Heart left ventricle (tissue), 13 donors: Measurements from ENCODE around the gene XPR1.

Experiments
- POLR2A ChIP-seq, 2 donors: fragments of 450-650 bp; IDR thresholded peaks; one replicate each; pipeline ENCODE4 v1.6.1; 2017; ENCODE audit warnings: antibody characterized with exemption in 2 of 2, mild to moderate bottlenecking in 2 of 2, moderate library complexity in 2 of 2
- TF ChIP-seq, protein P1 (sequence below), 12 donors: fragments of 200-600 bp; sonication (generic) in 4 of 12; IDR thresholded peaks; one replicate each; pipeline versions ENCODE4 v1.5.0 to v1.8.0; 2018 to 2022; ENCODE audit warnings: antibody characterized with exemption in 12 of 12, mild to moderate bottlenecking in 5 of 12
- donor health status: ischemic (EF 13 %, LVEDD 7.1; RV severe dilation, severe dysfunction).
- donor health status: DM: no; HTN: yes; CAD: no.
- donor health status: DM: no; HTN: no; CAD: no.
- donor health status: ischemic (EF 25% LVEDD 6.9; RV normal size, moderate dysfunction).
- donor health status: ischemic (EF 25% LVEDD 5.7; RV mildly dilated, moderate dysfunction).
- donor health status: ischemic (EF 35%, LVEDD 5.7; RV mildly dilated, moderate dysfunction).
- donor health status: nonischemic (EF 11% LVEDD 7.7; RV severe dilation, severe dysfunction).
- donor health status: DM: yes; HTN: yes; CAD: no.
- donor health status: PGD.
- donor health status: ischemic (EF 29% LVEDD 5.4; RV normal size, mild dysfunction).
- donor health status: nonischemic (EF 23%, LVEDD 6.1; RV moderate dilation, normal function).

- TF ChIP-seq, protein P1, sequence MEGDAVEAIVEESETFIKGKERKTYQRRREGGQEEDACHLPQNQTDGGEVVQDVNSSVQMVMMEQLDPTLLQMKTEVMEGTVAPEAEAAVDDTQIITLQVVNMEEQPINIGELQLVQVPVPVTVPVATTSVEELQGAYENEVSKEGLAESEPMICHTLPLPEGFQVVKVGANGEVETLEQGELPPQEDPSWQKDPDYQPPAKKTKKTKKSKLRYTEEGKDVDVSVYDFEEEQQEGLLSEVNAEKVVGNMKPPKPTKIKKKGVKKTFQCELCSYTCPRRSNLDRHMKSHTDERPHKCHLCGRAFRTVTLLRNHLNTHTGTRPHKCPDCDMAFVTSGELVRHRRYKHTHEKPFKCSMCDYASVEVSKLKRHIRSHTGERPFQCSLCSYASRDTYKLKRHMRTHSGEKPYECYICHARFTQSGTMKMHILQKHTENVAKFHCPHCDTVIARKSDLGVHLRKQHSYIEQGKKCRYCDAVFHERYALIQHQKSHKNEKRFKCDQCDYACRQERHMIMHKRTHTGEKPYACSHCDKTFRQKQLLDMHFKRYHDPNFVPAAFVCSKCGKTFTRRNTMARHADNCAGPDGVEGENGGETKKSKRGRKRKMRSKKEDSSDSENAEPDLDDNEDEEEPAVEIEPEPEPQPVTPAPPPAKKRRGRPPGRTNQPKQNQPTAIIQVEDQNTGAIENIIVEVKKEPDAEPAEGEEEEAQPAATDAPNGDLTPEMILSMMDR (IDR thresholded peaks at IDR 0.05): no peak
- TF ChIP-seq POLR2A (IDR thresholded peaks at IDR 0.05): no peak
These were observed 299.7 kb downstream of the XPR1 start for GRCh38 chr1:180931529-180931928.
